Duodenal mucosa (tissue), 2 donors: ENCODE measurements around the gene DIPK1C.

ENCODE experiments used
- H3K27ac ChIP-seq: one replicate; pipeline ENCODE4 v1.7.0; 2013; ENCODE audit warnings: low read depth, low read length
- H3K27me3 ChIP-seq, 2 donors: one replicate each; pipeline ENCODE4 v1.7.0; 2013; ENCODE audit warnings: low read length in 2 of 2, control low read depth in 1 of 2; ENCODE audit not compliant: insufficient read depth in 2 of 2, control insufficient read depth in 1 of 2
- H3K36me3 ChIP-seq, 2 donors: one replicate each; pipeline ENCODE4 v1.7.0; 2013; ENCODE audit warnings: low read length in 2 of 2, control low read depth in 1 of 2; ENCODE audit not compliant: insufficient read depth in 2 of 2, control insufficient read depth in 1 of 2
- H3K4me1 ChIP-seq, 2 donors: one replicate each; pipeline ENCODE4 v1.7.0; 2013; ENCODE audit warnings: low read length in 2 of 2, control low read depth in 1 of 2; ENCODE audit not compliant: insufficient read depth in 2 of 2, control insufficient read depth in 1 of 2
- H3K4me3 ChIP-seq, 2 donors: one replicate each; pipeline ENCODE4 v1.7.0; 2013; ENCODE audit warnings: low read length in 2 of 2, low read depth in 1 of 2
- H3K9ac ChIP-seq, 2 donors: one replicate each; pipeline ENCODE4 v1.7.0; 2013; ENCODE audit warnings: low read length in 2 of 2, low read depth in 1 of 2
- H3K9me3 ChIP-seq, 2 donors: one replicate each; pipeline ENCODE4 v1.7.0; 2013; ENCODE audit warnings: low read length in 2 of 2, control low read depth in 1 of 2; ENCODE audit not compliant: control insufficient read depth in 1 of 2

Gene DIPK1C

DNA sequence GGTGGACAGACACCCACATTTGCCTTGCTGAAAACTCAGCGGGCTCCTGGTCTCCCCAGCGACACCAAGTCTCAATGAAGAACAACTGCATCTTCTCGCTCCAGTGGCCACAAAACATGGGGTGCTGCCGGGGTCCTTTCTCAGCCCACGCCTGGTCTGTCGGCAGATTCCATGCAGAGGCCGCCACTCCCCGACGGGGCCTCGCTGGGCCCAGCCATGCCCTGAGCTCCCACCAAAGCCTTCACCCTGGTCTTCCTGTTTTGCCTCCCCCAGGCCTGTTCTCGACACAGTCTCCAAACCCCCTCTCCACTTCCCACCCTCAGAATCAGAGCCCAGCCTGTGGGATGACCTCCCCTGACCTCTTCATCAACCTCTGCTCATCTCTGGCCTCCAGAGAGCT lies 31.2 kb downstream of the DIPK1C start:
- Histone ChIP-seq H3K27ac (no peak overlapping the region), H3K9me3 (no peaks in the 10 kb centered on the region), H3K27me3 (no peaks in the 10 kb centered on the region), H3K36me3 (no peaks in the 10 kb centered on the region), H3K9ac (no peak overlapping the region), H3K4me1 (no peaks in the 10 kb centered on the region), H3K4me3 (no peak overlapping the region)

- no peaks in the 10 kb centered on the region for H3K9me3 ChIP-seq
- no peak overlapping the region for H3K9ac ChIP-seq
- no peaks in the 10 kb centered on the region for H3K36me3 ChIP-seq
- no peaks in the 10 kb centered on the region for H3K4me1 ChIP-seq
- no peak overlapping the region for H3K4me3 ChIP-seq
- no peak overlapping the region for H3K27ac ChIP-seq
- H3K27me3 ChIP-seq: no peaks in the 10 kb centered on the region
These were observed 31.9 kb downstream of the DIPK1C start for GRCh38 chr18:74425161-74425560.

- H3K4me3 ChIP-seq: no peak overlapping the region
- no peaks in the 10 kb centered on the region for H3K4me1 ChIP-seq
- no peaks in the 10 kb centered on the region for H3K9me3 ChIP-seq
- H3K27ac ChIP-seq: no peak overlapping the region
- no peaks in the 10 kb centered on the region for H3K36me3 ChIP-seq
- no peaks in the 10 kb centered on the region for H3K27me3 ChIP-seq
- H3K9ac ChIP-seq: no peak overlapping the region
These were observed 34.6 kb downstream of the DIPK1C start for GRCh38 chr18:74422541-74422940.

- H3K9me3 ChIP-seq: no peaks in the 10 kb centered on the region
- no peak overlapping the region for H3K4me3 ChIP-seq
- no peaks in the 10 kb centered on the region for H3K27me3 ChIP-seq
- H3K4me1 ChIP-seq: no peaks in the 10 kb centered on the region
- H3K36me3 ChIP-seq: no peaks in the 10 kb centered on the region
- no peak overlapping the region for H3K27ac ChIP-seq
- H3K9ac ChIP-seq: no peak overlapping the region
These were observed 36.2 kb downstream of the DIPK1C start for GRCh38 chr18:74420926-74421325.

DNA sequence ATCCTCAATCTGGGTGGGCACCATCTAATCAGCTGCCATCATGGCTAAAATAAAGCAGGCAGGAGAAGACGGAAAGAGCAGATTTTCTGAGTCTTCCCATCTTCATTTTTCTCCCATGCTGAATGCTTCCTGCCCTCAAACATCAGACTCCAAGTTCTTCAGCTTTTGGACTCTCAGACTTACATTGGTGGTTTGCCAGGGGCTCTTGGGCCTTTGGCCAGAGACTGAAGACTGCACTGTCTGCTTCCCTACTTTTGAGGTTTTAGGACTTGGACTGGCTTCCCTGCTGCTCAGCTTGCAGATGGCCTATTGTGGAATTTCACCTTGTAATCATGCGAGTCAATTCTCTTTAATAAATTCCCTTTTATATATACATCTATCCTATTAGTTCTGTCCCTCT lies 36.6 kb downstream of the DIPK1C start:
- Histone ChIP-seq H3K9ac (no peak overlapping the region), H3K9me3 (no peaks in the 10 kb centered on the region), H3K27me3 (no peaks in the 10 kb centered on the region), H3K4me1 (no peaks in the 10 kb centered on the region), H3K4me3 (no peak overlapping the region), H3K27ac (no peak overlapping the region), H3K36me3 (no peaks in the 10 kb centered on the region)

- Histone ChIP-seq H3K36me3 (no peaks in the 10 kb centered on the region), H3K27ac (no peak overlapping the region), H3K9me3 (no peaks in the 10 kb centered on the region), H3K27me3 (no peaks in the 10 kb centered on the region), H3K4me3 (no peak overlapping the region), H3K4me1 (no peaks in the 10 kb centered on the region), H3K9ac (no peak overlapping the region)
These were observed 37.3 kb downstream of the DIPK1C start for GRCh38 chr18:74419761-74420160.

- Histone ChIP-seq H3K27ac (no peak overlapping the region), H3K9ac (no peak overlapping the region), H3K9me3 (no peaks in the 10 kb centered on the region), H3K4me1 (no peaks in the 10 kb centered on the region), H3K36me3 (no peaks in the 10 kb centered on the region), H3K4me3 (no peak overlapping the region), H3K27me3 (no peaks in the 10 kb centered on the region)
These were observed 39.1 kb downstream of the DIPK1C start for GRCh38 chr18:74418023-74418422.

GRCh38 chr18:74416124-74416523 lies 41.0 kb downstream of the DIPK1C start:
- no peak overlapping the region for H3K27ac ChIP-seq
- H3K9ac ChIP-seq: no peak overlapping the region
- H3K4me3 ChIP-seq: no peak overlapping the region
- H3K27me3 ChIP-seq: no peaks in the 10 kb centered on the region
- no peaks in the 10 kb centered on the region for H3K36me3 ChIP-seq
- H3K4me1 ChIP-seq: no peaks in the 10 kb centered on the region
- H3K9me3 ChIP-seq: no peaks in the 10 kb centered on the region

DNA sequence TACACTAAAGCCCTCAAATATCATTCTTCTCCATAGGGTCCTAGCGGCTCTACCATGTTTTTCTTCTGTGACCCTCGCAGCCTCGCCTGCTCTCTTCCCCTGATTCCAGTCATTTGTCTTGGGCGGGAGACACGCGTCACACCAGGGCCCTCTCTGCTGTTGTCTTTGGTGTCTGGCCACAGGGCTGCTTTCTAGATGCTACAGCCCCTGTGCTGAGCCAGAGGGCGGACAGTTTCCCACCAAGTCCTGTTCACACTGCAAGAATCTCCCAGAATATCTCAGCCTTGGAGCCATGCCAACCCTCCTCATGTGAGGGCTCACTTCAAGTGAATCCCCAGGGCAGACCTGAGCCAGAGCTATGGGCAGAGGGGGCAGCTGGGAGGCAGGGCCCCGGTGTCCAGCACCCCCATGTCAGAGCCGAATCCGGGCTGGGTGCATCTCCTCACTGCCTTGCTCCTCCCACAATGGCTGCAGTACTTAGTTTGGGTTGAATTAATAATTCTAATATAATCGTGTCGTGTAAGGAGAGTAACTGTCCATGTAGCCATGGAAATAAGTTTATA lies 42.1 kb downstream of the DIPK1C start:
- no peak overlapping the region for H3K4me3 ChIP-seq
- H3K4me1 ChIP-seq: no peaks in the 10 kb centered on the region
- H3K9me3 ChIP-seq: no peaks in the 10 kb centered on the region
- H3K9ac ChIP-seq: no peak overlapping the region
- no peak overlapping the region for H3K27ac ChIP-seq
- H3K27me3 ChIP-seq: no peaks in the 10 kb centered on the region
- H3K36me3 ChIP-seq: no peaks in the 10 kb centered on the region

GRCh38 chr18:74413836-74414235 lies 43.3 kb downstream of the DIPK1C start:
- Histone ChIP-seq H3K4me1 (no peaks in the 10 kb centered on the region), H3K9ac (no peak overlapping the region), H3K36me3 (no peaks in the 10 kb centered on the region), H3K4me3 (no peak overlapping the region), H3K27me3 (no peaks in the 10 kb centered on the region), H3K9me3 (no peaks in the 10 kb centered on the region), H3K27ac (no peak overlapping the region)
